Thymus (tissue), 11 donors: ENCODE data around the gene DISC1. TPM values are rescaled to one million over a fixed set of nuclear protein-coding genes. Genes with fewer than 3 reads are reported as not detected.

Experiments
- DNase-seq, 9 donors: peaks; one replicate each; pipeline ENCODE4 v3.0.0-alpha.2; 2013; ENCODE audit warnings: low spot score in 9 of 9, low read depth in 6 of 9, missing footprints in 1 of 9
- H3K27ac ChIP-seq, 2 donors: one replicate each; pipeline ENCODE4 v1.5.1; 2013; ENCODE audit warnings: control low read depth in 1 of 2, low read depth in 1 of 2, low read length in 1 of 2, mild to moderate bottlenecking in 1 of 2, moderate library complexity in 1 of 2
- H3K27me3 ChIP-seq, 2 donors: one replicate each; pipeline ENCODE4 v1.5.1; 2013; ENCODE audit warnings: low read length in 1 of 2; ENCODE audit not compliant: control insufficient read depth in 2 of 2, insufficient read depth in 1 of 2
- H3K36me3 ChIP-seq, 2 donors: one replicate each; pipeline ENCODE4 v1.5.1; 2013; ENCODE audit warnings: low read length in 1 of 2, mild to moderate bottlenecking in 1 of 2, moderate library complexity in 1 of 2; ENCODE audit not compliant: control insufficient read depth in 2 of 2, insufficient read depth in 2 of 2
- H3K4me1 ChIP-seq, 2 donors: one replicate each; pipeline ENCODE4 v1.5.1; 2013; ENCODE audit warnings: low read length in 2 of 2; ENCODE audit not compliant: control insufficient read depth in 2 of 2, insufficient read depth in 2 of 2
- H3K4me3 ChIP-seq, 2 donors: one replicate each; pipeline ENCODE4 v1.5.1; 2013; ENCODE audit warnings: low read length in 2 of 2, control low read depth in 1 of 2, mild to moderate bottlenecking in 1 of 2
- H3K9me3 ChIP-seq, 2 donors: one replicate each; pipeline ENCODE4 v1.5.1; 2013; ENCODE audit warnings: low read length in 1 of 2, mild to moderate bottlenecking in 1 of 2; ENCODE audit not compliant: control insufficient read depth in 2 of 2, insufficient read depth in 1 of 2
- WGBS: extraction: QIAGEN DNeasy Blood & Tissue Kit; methylation state at CpG from one replicate; pipeline ENCODE4 v1.1.7; 2013; 5-methylcytosine and 5-hydroxymethylcytosine counted together
- polyA plus RNA-seq: library from polyadenylated mRNA; stranded (reverse); fragments of 200-250 nt; gene quantifications from one replicate; pipeline ENCODE4 v1.2.3, GENCODE V29; 2013
- total RNA-seq: library from RNA; stranded (reverse); fragments of 120-200 nt; gene quantifications from one replicate; pipeline ENCODE4 v1.2.4, GENCODE V29; 2013
- donor health status: healthy.

Gene DISC1
- total and polyA plus RNA-seq, 2 donors, result 4.4 to 5.3 TPM

DNA sequence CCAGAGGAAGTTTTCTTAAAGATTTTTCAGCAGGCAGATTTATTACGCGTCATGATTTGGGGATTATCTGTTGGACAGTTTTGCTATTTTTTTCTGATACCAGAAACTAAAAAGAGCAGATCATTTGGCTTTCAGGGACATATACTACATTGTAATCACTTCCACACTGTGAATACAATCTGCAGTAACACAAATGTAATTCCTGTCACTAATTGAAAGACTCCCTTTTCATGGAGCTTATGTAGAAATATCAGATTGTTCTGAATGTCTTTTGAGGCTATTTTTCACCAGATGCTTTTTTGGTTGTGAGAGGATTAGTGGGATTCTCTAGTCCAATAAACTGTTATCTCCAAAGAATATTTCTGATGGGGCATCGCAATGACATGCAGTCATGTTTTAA lies 464.2 kb downstream of the DISC1 start:
- H3K4me3 ChIP-seq, result no peak overlapping the region
- H3K9me3 ChIP-seq, result no peaks in the 10 kb centered on the region
- H3K27me3 ChIP-seq, result no peaks in the 10 kb centered on the region
- WGBS, result 95% methylated on average over 3 of the region's 3 CpGs
- H3K4me1 ChIP-seq, result no peaks in the 10 kb centered on the region
- H3K36me3 ChIP-seq, result no peaks in the 10 kb centered on the region
- no peak for DNase-seq
- no peak overlapping the region for H3K27ac ChIP-seq

Other genes with a start within 250 kb of the DISC1 start
- 26.9 TPM for gene EGLN1, start 204.5 kb upstream of the DISC1 start, total RNA-seq
- gene EGLN1, start 204.5 kb upstream of the DISC1 start, polyA plus RNA-seq, result 12.4 TPM
- 36.4 TPM for gene TSNAX, start 98.1 kb upstream of the DISC1 start, total RNA-seq
- 36.9 TPM for gene TSNAX, start 98.1 kb upstream of the DISC1 start, polyA plus RNA-seq